Measurements from ENCODE around the gene DUSP3. TPM values are rescaled to one million over a fixed set of nuclear protein-coding genes. Genes with fewer than 3 reads are reported as not detected.

Gene DUSP3
- total RNA-seq: 96.0 and 132 TPM in 2 replicates

DNA sequence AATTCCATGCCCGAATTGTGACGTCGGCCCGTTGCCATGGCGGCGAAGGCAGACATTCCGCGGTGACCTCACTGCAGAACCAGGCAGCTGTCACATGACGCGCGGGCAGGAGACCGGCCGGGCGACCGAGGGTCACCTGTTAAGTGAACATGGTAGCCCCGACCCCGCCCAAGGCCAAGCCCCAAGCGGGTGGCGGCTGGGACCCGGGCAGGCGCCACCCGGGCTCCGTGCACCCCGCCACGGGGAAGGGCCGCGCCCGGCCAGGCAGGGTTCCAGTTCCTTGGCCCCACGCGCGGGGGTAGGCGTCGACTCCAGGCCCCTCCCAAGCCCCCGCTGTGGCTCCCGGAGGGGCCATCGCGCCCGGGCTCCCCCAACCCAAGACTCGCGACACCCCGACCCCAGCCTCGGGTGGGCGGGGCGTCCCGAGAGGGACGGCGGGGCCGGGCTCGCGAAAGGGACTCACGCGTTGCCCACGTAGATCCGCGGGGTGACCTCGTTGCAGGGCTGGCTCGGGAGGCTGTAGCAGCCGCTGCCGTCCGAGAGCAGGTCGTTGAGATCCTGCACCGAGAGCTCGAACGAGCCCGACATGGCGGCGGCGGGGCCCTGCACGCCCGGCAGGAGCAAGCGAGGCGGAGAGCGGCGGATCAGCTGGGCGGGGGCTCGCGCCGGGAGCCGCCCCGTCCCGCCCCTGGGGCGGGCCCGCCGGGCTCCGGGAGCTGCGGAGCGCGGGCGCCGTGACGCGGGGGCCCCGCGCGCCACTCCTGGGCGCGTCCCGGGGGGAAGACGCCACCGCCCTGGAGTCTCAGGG is at the start of gene DUSP3:
Gene DUSP3, minus strand, starts transcription at position 641 of the 808 bp plus-strand sequence. Its CDS starts 53 bp downstream, at position 588.
- peak; percentile 83 for DNase-seq (ENCODE audit: low read depth)

DNA sequence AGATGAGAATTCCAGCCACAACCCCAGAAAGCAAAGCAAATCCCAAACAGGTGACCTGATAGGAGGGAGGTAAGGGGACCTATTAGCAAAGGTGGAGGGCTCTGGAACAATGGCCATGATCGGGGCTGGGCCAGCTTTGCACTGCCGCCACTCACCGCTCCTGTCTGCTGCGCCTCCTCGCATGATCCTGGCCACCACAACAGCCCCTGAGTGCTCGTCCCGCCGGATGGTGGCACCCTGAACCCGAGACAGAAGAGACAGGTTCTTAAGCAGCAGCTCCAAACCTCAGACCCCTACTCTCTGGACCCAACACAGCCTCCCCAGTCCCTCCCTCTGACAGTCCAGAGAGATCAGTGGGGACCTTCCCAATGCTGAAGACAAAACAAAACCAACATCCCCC is 48.8 kb upstream of the DUSP3 start:
- DNase-seq (ENCODE audit: low read depth): no peak

DNA sequence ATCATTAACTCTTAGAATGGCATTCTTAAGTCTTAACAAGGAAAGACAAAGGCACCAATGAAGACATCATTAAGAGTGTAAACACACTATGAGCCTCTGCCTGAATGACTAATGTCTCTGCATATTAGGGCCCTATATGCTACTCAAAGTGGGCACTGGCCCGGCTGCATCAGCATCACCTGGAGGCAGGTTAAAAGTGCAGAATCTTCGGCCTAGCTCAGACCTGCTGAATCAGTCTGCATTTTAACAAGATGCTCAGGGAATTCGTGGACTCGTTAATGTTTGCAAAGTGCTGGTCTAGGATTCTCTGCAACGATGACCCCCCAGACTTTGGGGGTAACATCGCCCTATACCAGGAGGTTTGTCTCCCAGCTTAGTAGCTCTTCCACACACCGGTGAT is 47.4 kb upstream of the DUSP3 start:
- DNase-seq (ENCODE audit: low read depth): no peak

DNA sequence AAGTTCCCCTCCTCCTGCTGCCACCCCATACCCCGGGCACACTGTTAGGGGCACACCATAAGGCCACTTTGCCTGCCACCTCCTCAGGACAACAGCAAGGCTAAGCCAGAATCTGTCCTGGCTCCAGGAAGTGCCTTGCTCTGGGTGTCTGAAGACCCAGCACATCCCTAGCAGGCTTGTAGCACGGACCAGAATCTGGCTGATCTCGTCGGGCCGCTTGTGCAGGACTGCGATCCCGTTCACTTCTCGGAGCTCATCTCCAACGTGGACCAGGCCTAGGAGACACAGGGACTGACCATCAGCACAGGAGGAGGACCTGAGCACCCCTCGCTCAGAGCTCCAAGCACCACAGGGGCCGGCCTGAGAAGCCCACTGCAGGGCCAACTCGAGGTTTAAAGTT is 46.8 kb upstream of the DUSP3 start:
- DNase-seq (ENCODE audit: low read depth): no peak

DNA sequence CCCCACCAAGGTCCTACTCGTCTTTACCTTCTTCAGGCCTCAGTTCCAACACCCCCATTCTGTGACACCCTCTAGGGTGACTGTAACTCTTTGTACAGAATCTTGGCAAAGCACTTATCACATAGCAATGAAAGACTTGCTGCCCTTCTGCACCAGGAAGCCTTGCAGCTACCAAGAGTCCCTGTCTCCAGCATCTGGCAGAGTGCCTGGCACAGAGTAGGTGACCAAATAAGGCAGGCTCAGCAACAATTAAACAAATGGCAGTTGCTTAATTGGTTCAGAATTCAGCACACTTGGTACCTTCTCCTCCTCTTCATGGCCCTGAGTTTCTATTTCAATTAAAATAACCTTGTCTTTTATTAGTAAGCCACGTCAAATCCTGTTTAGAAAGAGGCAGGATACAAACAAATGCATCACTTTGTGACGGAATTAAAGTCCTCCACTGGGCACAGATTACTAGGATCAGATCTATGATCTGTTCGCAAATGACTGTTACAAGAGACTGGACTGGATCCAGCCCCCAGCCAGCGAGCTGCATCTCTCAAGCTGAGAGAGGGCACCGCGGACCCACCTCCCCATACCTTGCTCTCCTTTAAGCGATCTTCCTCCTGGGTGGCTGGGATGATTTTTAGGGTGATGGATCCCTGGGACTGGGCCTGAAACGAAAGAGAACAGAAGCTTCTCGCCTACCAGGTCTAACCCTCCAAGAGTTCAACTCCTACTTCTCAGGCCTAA is 44.7 kb upstream of the DUSP3 start:
- DNase-seq (ENCODE audit: low read depth): no peak

DNA sequence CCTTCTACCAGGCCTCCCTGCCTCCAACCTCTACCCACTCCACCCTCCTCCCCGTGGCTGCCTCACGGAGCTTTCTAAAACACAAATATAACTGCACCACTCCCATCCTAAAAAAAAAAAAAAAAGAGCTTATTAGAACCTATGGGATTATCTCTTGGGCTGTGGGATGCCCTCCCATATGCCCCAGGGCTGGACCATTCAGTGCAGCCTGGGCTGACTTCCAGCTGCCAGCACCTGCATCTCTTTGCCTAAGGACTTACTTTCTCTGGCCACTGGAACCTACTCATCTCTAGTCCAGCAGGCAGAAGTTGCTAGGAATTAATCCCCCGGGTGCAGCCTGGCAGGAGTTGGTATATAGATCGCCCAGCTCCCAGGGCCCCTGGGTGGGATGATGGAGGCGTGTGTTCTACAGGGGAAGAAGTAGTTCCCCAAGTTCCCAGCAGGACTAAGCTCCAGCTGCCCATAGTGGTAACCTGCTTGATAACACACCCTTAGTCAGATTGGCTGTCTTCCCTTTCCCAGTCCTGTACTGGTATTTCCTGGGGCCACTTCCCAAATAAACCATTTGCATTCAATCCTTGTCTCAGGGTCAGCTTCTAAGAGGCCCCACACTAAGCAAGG is 43.9 kb upstream of the DUSP3 start:
- DNase-seq (ENCODE audit: low read depth): no peak

DNA sequence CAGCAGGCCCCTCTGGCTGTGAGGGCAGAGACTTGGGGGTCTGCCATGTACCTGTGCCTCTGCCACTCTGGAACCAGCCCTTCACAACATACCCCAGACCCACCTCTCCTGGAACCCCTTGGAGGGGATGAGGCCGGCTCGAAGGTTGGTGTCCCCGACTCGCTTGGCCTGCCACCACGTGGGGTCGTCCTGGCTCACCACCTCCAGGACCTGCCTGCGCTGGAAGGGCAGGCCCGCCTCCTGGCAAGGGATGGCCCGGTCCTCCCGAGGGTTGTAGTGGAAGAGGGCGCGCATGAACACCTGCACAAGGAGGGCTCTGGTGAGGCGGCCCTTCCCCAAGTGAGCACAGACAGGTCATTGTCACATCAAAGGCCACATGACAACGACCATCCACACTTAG is 42.0 kb upstream of the DUSP3 start:
- no peak for DNase-seq (ENCODE audit: low read depth)

DNA sequence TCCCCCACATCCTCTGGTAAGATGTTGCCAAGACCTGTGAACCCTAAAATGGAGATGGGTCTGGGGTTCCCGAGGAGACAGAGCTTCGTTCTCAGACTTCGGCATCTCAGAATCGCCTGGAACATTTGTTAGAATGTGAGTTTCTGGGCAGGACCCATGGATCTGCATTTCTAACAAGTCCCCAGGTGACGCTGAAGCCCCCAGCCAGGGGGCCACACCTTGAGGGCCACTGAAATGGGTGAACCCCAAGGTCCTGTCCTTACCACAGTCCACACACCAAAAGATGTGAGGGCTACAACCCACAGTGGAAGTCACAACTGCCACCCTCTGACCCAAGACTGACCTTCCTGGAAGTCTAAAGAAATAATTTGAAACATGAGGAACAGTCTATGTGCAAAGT is 40.2 kb upstream of the DUSP3 start:
- DNase-seq (ENCODE audit: low read depth): no peak

DNA sequence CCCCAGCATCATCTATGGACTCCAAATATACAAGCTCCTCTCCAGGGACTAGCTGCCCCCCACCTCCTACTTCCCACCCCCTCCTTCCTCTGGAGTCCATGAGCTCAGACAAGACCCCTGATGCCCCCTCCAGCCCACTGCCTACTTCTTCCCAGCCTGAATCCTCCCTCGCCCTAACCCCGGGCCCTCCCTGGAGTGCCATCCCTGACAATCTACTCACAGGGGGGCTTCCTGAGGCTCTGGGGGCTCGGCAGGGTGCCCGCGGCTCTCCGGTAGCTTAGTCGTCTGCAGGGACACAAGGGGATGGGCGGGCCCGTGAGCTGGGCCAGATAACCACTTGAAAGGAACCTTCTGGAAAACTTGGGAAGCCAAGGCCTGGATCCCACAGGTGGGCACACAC is 39.0 kb upstream of the DUSP3 start:
- no peak for DNase-seq (ENCODE audit: low read depth)

DNA sequence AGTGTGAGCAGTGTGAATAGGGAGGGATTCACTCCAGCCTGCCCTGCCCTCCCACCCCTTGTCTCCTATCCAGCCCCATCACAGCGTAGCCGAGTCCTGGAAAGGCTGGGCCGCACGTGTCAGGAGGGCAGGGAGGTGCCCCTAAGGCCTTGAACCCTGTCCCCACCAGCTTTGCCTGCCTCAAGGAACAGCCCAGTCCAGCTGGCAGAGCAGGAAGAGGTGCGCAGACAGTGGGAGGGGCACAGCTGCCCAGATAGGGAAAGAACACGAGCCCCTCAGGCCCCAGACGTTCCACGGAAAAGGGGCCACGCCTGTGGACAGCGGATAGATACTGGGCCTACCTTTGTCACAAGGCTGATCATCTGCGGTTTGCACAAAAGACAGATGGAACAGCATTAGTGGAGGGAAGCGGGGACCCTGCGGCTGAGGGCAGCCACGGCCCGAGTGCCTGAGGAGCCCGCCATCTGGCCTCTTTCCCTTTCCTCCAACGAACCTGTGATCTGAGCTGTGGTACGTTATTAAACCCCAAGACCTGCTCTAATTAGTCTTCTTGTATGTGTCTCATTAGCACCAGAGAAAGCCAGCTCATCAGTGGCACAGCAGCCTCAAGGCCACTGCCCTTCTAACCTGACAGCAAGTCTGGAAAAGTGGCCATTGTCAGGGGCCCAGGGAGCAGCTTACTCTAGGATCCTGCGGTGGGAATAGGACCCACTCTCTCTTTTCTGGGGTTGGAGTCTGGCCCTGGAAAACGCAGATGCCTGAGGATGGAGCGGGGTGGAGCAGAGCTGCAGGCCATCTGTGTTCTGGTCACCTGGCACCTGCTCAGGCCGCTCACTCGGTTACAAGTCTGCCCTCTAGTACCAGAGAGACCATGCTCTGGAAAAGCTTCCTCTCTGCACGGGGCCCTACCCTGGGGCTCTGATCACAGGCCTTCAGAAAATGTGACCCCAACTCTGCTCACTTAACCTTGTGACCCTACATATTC is 37.9 kb upstream of the DUSP3 start:
- DNase-seq (ENCODE audit: low read depth): no peak

DNA sequence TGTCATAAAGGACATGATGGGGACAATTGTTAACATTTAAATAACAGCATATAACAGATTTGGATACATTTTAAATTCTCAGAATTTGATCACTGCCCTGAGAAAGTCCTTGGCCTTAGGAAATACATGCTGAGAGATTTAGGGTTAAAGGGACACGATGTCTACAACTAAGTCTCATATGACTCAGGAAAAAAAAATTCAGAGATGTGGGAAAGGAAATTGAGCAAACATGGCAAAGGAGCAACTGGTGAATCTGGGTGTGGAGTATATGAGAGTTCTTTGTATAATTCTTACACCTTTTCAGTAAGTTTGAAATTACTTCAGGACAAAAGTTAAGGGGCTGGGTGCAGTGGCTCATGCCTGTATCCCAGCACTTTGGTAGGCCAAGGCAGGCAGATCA is 35.9 kb upstream of the DUSP3 start:
- peak; percentile 85 for DNase-seq (ENCODE audit: low read depth)

DNA sequence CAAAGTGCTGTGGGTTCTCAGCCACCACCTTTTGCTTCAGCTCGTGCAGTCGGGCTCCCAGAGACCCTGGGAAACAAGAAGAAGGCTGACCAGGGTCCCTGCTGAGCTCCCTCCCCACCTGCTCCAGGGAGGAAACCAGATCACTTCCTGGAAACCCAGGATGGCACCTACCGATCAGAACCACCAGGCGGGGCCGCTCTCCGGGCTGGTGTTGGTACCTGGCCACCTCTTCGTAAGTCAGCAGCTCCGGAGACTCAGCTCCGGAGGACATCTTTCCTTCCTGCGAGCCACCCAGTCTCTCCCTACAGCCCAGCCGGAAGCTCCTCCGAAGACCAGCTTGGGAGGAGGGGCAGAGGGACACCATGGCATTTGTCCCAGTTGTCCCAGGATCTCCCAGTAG is 35.2 kb upstream of the DUSP3 start:
- DNase-seq (ENCODE audit: low read depth): no peak

DNA sequence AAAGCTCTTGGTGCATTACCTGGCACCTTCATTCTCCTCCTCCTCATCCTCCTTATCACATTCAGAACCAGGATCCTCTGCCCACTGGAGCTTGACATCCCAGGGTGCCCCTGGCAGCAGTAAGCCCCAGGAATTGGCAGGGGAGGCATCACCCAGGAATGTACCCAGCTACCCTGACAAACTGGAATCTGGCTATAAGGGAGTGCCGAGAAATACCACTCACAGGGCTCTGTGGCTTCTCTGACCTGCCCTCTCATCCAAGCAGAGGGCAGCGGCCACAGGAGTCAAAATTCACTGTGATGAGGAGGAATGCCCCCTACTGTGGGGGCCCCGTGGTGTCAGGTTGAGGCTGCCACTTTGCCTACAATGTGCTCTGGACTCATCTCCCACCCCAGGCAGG is 34.6 kb upstream of the DUSP3 start:
- DNase-seq (ENCODE audit: low read depth): peak; percentile 26

DNA sequence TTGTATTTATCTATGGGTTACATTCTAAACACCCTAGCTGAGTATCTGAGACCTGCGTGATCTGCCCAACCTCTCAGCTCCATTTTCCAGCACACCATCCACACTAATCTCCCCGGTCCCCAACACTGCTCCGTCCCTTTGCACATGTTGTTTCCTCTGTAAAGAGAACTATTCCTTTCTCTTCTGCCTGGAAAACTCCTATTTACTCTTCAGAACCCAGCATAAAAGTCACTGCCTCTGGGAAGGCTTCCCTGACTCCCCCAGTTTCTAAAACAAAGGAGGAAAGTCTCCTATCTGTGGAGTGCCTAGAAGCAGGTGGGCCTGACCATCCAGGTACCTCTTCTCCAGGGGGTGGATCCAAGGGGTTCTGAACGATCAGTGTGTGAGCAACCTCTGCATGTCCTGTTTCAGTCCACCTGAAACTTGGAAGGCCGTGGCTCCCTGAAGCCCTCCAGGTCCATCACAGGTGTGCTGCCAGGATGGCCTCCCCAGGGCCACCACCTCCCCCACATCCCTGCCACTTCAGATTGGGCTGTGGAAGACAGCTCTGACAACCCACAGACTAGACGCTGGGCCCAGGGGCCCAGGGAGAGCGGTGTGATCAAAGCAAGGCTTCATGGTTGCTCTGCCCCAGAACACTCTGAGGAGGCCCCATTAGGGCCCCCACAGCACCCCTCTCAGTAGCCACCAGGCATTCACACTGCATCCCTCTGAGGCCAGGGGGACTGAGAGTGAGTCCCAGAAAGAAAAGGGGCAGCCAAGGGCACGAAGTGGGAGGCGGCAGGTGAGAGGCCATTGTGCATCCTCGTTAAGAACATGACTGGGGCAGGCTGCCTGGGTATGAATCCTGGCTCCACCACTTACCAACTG is 33.9 kb upstream of the DUSP3 start:
- DNase-seq (ENCODE audit: low read depth): no peak

DNA sequence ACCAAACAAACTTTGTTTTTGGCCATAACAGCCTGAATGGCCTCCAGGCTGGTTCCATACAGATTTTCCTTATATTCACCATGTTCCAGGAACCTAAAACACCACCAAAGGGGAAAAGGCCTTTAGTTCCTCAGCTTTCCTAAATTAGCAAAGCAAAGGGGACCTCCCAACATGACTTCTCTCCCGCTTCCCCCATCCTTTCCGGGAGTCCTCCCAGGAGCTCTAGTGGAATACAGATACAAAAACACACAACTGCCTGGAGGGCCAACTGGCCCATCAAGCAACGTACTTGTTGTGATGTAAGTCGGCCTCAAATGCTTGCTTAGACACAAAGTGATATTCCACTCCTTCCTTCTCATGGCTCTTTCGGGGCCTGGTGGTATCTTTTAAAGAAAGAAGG is 32.0 kb upstream of the DUSP3 start:
- no peak for DNase-seq (ENCODE audit: low read depth)

DNA sequence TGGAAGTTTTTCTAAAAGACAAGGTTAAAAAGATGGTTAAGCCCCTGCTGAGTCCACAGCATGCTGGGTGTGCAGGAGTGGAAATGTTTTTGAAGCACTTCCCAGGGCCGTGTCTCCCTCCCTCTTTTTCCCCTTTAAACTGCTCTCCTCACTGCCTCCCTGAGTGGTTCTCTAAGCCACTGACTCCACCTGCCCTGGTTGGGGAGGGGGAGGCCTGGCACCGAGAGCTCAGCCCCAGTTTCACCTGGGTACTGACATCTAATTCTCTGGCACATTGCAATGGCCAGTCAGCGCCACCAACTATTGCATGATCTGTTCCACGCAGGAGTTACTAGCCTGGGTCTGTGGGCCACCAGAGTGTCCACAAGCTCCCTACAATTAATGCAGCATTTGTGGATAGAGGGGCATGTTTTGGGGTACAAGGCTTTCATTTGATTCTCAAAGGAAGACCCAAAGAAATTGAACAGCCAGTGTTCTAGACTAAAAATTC is 31.5 kb upstream of the DUSP3 start:
- no peak for DNase-seq (ENCODE audit: low read depth)

DNA sequence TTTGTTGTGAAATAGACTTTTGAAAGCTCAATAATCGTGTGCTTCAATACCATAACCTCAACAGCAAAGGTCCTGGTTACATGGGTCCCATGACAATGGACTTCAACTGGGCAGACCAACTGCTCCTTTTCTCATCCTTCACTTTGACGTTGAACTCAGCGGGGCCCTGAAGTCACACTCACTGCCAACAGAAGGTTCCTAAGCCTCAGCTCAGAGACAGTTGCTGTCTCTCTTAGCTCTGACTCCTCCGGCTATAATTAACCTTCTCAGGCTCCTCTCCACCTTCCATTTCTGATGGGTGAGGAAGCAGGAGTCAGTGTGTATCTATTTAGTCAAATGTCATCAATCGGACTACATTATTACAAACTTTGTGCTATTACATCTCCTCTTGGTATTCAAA is 30.3 kb upstream of the DUSP3 start:
- DNase-seq (ENCODE audit: low read depth): no peak

DNA sequence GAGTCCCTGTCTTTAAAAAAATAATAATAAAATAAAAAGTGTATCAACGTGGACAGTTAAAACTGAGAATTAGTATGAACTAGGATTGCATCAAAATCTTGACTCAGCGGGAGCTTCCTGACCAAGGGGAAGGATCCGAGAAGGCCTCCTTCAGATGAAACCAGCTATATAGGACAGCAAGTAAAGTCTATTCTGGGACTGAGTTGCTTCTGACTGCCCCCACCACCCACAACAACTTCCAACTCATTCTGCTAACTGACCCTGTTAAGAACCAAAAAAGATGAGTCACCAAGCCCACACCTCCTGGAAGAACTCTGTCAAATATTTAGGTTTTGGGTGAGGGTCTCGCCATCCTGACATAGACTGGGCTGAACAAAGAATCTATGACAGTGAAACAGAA is 29.3 kb upstream of the DUSP3 start:
- DNase-seq (ENCODE audit: low read depth): no peak

DNA sequence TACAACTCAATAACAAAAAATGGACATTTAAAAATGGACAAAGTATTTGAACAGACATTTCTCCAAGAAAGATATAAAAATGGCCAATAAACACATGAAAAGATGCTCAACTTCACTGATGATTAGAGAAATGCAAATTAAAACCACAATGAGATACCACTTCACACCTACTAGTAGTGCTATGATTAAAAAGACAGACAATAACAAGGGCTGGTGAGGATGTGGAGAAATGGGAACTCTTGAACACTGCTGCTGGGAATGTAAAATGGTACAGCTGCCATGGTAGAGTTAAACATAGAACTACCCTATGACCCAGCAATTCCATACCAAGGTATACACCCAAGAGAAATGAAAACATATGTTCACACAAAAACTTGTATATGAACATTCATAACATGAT is 26.3 kb upstream of the DUSP3 start:
- no peak for DNase-seq (ENCODE audit: low read depth)

DNA sequence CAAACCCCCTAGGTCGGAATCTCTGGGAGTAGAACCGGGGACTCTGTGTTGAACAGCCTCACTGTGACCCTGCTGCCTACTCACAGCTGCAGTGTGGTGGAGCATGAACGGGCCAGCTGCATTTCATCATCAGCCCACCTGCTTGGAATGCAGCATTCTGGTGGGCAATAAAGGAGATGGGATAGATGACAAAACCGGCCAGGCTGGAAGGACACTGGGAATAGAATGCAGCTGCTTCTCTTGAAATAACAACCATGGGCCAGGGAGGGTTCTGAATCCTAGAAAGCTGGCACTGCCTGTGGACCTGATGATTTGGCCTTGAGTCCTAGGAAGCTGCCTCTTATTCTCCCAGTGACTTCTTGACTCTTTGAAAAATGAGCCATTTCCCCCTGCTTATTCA is 25.0 kb upstream of the DUSP3 start:
- DNase-seq (ENCODE audit: low read depth): no peak

DNA sequence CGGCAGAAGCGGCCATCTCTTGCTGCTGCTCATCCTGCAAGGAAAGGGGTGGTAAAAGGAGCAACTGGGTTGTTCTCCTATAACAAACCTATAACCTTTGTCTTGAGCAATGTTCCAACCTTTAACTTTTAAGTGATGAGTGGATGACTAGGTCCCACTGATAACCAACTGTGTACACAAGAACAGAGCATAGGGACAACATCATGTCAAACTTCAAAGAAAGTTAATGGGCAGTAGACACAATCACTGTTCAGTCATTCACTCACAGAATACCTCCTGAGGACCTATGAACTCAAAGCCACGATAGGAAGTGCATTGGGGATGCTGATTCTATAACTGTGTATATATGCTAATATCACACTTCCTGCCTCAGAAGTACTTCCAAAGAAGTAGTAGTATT is 23.1 kb upstream of the DUSP3 start:
- no peak for DNase-seq (ENCODE audit: low read depth)
